GM18498 (cell line): ENCODE measurements around the gene PLD2.
A peak's percentile ranks its signal among the peaks of the same experiment; 100 is the strongest.

Source experiments
- ATAC-seq: cut with Tn5 transposase; IDR thresholded peaks from one replicate; pipeline ENCODE4 v1.9.1; 2021; ENCODE audit warnings: mild to moderate bottlenecking, moderate library complexity; ENCODE audit not compliant: unreplicated experiment

PLD2 gene

GRCh38 chr17:4789951-4790704 lies 16.8 kb upstream of the PLD2 start:
- peak; percentile 90 for ATAC-seq

DNA sequence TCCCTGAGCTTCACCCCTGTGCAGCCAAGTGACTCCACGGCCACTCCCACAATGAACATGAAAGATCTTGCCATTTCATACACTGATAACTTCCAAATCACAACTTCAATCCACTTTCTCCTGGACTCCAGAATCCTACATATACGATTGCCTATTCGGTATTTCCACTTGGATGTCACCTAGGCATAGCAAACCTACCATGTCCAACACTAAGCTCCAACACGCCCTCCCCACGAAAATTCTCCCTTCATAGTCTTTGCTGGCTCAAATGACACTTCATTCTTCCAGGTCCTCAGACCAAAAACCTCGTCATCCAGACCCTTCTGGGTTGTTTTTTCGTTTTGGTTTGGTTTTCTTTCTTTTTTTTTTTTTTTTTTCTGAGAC lies 16.3 kb upstream of the PLD2 start:
- no peak for ATAC-seq

- no peak for ATAC-seq
These were observed 11.8 kb upstream of the PLD2 start for GRCh38 chr17:4795168-4795567.

DNA sequence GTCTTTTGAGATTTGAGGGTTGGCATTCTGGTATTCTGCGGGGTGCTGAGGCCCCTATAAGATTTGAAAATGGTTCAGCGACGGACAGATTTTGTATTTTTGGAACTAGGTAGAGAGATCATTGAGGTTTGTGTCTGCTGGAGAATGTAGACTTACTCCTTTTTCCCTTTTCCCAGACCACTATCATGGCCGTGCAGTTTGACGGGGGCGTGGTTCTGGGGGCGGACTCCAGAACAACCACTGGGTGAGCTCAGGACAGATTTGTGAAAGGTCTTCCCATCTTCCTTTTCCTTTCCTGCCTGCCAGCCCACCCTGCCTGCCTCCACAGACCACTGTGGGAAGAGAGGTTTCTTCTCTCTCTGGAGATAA lies 10.4 kb upstream of the PLD2 start:
- peak; percentile 22 for ATAC-seq

DNA sequence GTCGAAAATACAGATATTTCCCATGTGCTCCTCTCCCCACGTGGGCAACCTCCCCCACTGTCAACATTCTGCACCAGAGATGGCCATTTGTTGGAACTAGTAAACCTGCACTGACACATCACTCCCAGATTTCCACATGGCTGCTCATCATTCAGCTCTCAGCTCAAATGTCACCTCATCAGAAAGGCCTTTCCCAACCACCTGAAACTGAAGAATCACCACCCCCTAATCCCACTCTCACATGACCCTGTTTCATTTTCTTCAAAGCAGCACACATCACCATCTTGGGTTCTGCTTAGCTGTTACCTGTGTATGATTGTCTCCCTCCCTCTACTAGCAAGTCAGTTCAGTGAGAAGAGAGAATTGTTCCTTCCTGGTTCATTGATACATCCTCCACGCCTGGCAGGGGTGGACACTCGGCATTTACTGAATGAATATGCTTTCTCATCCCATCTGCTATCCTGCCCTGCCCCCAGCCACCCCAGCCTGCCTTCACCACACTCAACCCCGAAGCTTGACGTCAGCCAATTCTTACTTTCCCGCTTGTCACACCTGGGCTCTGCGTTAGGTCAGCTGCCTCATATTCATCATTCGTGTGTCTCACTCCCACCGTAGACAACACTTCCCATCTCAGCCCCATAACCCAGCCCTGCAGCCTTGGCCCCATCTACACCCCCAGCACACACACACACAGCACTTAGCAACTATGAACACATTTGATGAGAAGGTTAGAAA lies 6.3 kb upstream of the PLD2 start:
- no peak for ATAC-seq

DNA sequence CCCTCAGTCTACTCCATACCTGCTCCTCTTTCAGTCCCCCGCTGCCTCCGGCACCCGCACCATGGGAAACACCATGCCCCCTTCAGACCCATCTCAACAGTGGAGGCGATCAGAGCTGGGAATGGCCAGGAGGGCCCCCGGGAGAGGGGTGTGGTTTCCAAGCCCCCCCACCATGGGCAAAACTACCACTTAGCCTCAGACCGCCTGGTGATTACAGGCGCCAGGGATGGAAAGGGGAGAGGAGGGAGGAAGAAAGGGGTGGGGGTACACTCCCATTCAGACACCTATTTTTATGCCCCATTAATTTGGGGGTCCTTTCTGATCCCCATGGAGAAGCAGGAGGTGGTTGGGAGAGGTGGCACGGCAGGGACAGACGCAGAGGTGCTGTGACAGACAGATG lies 4.7 kb upstream of the PLD2 start, which contains the start of gene C17orf114:
Gene C17orf114, minus strand, starts transcription at position 101 of the 400 bp plus-strand sequence.
- no peak for ATAC-seq

DNA sequence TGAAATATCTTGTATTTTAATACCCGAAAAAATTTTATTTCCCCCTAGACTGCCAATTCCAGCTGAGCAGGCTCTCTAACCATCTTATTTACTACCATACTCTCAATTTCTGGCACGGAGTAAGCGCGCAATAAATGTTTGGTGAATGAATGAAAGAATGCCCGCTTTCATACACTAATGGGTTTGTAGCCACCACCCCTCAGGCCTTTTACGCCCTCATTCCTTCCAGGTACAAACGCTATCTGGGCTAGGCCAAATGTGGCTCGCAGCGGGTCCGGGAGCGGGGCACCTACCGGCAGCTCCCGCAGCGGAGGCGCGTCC lies 536 bp upstream of the PLD2 start:
- ATAC-seq, result no peak

DNA sequence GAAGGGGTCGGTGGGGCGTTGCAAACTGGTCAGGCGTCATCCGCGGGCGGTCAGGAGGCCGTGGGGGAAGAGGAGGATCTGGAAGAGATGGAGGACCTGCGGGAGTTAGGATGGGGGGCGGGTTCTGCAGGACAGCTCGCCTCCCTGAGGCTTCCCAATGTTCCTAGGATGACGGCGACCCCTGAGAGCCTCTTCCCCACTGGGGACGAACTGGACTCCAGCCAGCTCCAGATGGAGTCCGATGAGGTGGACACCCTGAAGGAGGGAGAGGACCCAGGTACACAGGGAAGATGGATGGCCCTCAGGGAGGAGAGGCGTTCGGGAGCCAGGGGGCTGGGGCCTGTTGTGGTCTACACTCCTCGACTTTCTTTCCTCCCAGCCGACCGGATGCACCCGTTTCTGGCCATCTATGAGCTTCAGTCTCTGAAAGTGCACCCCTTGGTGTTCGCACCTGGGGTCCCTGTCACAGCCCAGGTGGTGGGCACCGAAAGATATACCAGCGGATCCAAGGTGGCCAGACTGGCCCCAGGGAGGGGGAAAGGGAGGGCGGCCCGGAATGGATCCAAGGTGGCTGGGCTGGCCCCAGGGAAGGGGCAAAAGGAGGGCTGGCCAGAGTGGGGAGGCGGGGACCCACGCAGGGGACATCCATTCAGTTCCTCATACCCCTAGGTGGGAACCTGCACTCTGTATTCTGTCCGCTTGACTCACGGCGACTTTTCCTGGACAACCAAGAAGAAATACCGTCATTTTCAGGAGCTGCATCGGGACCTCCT lies 839 bp downstream of the PLD2 start:
- ATAC-seq, result no peak

- no peak for ATAC-seq
These were observed 1.4 kb downstream of the PLD2 start for GRCh38 chr17:4808378-4808767.

DNA sequence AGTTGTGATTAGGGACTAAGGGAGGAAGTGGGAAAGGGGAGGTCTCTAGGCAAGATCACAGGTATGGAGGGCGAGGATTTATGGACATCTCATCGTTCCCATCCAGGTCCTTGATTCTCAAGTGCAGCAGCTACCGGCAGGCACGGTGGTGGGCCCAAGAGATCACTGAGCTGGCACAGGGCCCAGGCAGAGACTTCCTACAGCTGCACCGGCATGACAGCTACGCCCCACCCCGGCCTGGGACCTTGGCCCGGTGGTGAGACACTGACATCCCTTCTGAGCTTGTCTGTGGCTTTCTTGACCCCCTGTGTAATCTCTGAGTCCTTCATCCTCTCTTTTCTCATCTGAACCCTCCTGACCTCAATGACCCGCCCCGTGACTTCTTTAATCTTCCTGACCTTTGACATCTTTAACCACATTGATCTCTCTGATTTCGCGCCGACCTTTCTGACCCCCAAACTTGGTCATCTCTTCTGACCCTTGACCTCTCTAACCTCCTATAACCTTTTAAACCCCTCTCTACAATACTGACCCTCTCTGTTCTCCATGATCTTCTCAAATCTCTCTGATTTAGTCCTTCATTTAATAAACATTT lies 3.8 kb downstream of the PLD2 start:
- ATAC-seq, result no peak

DNA sequence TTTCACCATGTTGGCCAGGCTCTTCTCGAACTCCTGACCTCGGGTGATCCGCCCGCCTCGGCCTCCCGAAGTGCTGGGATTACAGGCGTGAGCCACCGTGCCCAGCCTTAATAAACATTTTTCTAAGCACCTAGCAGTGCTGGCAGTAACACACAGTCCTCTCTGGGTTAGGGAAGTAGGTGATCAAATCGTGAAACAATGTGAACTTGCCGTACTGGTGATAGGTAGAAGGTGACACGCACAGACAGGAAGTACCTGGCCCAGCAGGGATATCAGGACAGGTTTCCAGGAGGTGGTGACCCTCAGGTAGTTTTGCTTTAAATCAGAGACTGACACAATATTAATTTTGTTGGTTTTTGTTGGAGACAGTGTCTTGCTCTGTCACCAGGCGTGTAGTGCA lies 4.5 kb downstream of the PLD2 start:
- no peak for ATAC-seq

- no peak for ATAC-seq
These were observed 5.7 kb downstream of the PLD2 start for GRCh38 chr17:4812690-4813089.

- ATAC-seq, result no peak
These were observed 8.2 kb downstream of the PLD2 start for GRCh38 chr17:4815043-4815675.

DNA sequence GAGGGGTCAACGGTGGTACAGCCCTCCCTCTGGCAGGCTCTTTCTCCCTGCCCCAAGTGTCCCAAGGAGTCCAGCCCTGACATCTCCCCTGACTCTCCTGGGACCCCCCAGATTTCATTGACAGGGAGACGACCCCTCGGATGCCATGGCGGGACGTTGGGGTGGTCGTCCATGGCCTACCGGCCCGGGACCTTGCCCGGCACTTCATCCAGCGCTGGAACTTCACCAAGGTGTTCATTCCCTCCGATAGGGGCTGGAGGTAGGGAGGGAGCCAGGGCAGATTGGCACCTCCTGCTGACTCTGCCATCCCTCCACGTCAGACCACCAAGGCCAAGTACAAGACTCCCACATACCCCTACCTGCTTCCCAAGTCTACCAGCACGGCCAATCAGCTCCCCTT lies 9.9 kb downstream of the PLD2 start:
- no peak for ATAC-seq

DNA sequence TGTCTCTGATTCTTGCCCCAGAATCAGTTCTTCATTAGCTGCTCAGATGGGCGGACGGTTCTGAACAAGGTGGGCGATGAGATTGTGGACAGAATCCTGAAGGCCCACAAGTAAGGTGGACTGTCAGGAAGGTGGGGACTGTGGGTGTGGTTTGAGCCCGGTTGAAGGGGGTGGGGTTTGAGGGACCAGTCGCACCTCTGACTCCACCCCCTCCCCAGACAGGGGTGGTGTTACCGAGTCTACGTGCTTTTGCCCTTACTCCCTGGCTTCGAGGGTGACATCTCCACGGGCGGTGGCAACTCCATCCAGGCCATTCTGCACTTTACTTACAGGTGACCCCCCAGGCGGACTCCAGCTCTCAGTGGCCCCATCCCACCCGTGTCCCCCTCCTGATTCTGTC lies 11.3 kb downstream of the PLD2 start:
- ATAC-seq, result no peak

- no peak for ATAC-seq
These were observed 15.9 kb downstream of the PLD2 start for GRCh38 chr17:4822835-4823234.

DNA sequence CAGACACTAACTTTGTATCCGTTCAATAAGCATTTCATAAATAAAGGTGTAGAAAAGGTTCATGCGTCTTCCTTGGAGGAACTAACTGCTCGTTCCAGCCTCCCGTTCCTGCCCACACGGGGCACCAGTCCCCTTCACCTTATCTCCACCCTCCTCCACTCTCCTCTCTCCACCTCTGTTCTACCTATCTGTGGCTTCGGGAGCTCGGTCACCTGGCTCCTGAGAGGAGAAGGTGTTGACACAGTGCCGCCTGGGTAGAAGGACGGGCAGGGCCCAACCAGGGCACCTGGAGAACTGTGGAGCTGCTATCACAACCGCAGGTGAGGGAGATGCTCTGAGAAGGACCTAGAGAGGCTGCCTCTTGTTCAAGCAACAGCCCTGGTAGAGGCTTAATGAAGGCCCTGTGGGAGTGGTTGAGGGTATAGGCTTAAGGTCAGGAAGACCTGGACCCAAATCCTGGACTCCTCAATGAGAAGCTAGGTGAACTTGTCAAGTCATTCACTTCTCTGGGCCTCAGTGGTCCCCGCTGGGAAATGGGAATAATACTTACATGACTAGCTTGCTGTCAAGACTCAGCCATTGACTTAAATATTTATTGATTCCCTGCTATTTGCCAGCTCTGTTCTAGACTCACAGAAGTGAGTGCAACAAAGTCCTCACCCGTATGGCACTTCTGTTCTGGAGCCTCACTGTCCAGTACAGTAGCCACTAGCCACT lies 16.6 kb downstream of the PLD2 start:
- no peak for ATAC-seq

GRCh38 chr17:4827399-4827798 lies 20.4 kb downstream of the PLD2 start:
- ATAC-seq, result no peak

- ATAC-seq, result peak; percentile 21
These were observed 25.9 kb downstream of the PLD2 start for GRCh38 chr17:4832829-4833177.

DNA sequence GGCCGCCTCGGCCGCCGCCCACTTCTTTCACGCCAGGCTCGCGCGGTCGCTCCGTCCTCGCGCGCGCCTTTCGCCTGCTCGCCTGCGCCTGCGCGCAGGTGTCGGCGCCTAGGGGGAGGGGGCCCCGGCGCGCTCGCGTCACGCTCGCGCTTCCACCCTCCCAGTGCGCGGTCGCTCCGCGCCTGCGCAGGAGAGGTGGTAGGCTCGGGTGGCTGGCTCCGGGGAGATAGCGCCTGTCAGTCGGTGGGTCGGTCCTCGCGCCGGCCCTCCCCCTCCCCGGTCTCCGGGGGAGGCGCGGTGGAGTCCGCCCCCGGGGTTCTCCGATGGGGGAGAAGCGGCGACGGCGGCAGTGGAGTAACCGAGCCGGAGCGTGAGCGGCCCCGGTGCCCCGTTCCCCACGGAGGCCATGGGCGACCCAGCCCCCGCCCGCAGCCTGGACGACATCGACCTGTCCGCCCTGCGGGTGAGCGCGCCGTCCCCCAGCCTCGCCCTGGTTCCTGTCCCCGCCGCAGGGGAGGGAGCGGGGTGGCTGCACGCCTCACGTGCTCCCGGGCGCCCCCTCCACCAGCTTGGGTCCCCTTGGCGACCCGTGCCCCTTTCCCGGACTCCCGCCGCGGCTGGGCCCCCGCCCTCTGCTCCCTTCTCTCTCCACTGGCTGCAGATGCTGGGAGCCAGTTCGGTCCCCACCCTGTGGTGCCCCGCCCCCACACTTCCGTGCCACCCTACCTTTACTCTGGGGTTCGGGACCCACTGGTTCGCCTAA lies 26.4 kb downstream of the PLD2 start, which contains the start of gene MINK1:
Gene MINK1, plus strand, starts transcription at position 163 of the 763 bp plus-strand sequence. Its CDS starts 244 bp downstream, at position 407.
- peak; percentile 92 for ATAC-seq
